Thymus (tissue), 11 donors: ENCODE measurements around the gene BDH1. TPM values are rescaled to one million over a fixed set of nuclear protein-coding genes. Genes with fewer than 3 reads are reported as not detected.

Experiments used
- DNase-seq, 9 donors: peaks; one replicate each; pipeline ENCODE4 v3.0.0-alpha.2; 2013; ENCODE audit warnings: low spot score in 9 of 9, low read depth in 6 of 9, missing footprints in 1 of 9
- H3K27ac ChIP-seq, 2 donors: one replicate each; pipeline ENCODE4 v1.5.1; 2013; ENCODE audit warnings: control low read depth in 1 of 2, low read depth in 1 of 2, low read length in 1 of 2, mild to moderate bottlenecking in 1 of 2, moderate library complexity in 1 of 2
- H3K27me3 ChIP-seq, 2 donors: one replicate each; pipeline ENCODE4 v1.5.1; 2013; ENCODE audit warnings: low read length in 1 of 2; ENCODE audit not compliant: control insufficient read depth in 2 of 2, insufficient read depth in 1 of 2
- H3K36me3 ChIP-seq, 2 donors: one replicate each; pipeline ENCODE4 v1.5.1; 2013; ENCODE audit warnings: low read length in 1 of 2, mild to moderate bottlenecking in 1 of 2, moderate library complexity in 1 of 2; ENCODE audit not compliant: control insufficient read depth in 2 of 2, insufficient read depth in 2 of 2
- H3K4me1 ChIP-seq, 2 donors: one replicate each; pipeline ENCODE4 v1.5.1; 2013; ENCODE audit warnings: low read length in 2 of 2; ENCODE audit not compliant: control insufficient read depth in 2 of 2, insufficient read depth in 2 of 2
- H3K4me3 ChIP-seq, 2 donors: one replicate each; pipeline ENCODE4 v1.5.1; 2013; ENCODE audit warnings: low read length in 2 of 2, control low read depth in 1 of 2, mild to moderate bottlenecking in 1 of 2
- H3K9me3 ChIP-seq, 2 donors: one replicate each; pipeline ENCODE4 v1.5.1; 2013; ENCODE audit warnings: low read length in 1 of 2, mild to moderate bottlenecking in 1 of 2; ENCODE audit not compliant: control insufficient read depth in 2 of 2, insufficient read depth in 1 of 2
- WGBS: extraction: QIAGEN DNeasy Blood & Tissue Kit; methylation state at CpG from one replicate; pipeline ENCODE4 v1.1.7; 2013; 5-methylcytosine and 5-hydroxymethylcytosine counted together
- polyA plus RNA-seq: library from polyadenylated mRNA; stranded (reverse); fragments of 200-250 nt; gene quantifications from one replicate; pipeline ENCODE4 v1.2.3, GENCODE V29; 2013
- total RNA-seq: library from RNA; stranded (reverse); fragments of 120-200 nt; gene quantifications from one replicate; pipeline ENCODE4 v1.2.4, GENCODE V29; 2013
- donor health status: healthy.

The BDH1 gene
- total and polyA plus RNA-seq, 2 donors: 13.2 to 25.1 TPM

- Histone ChIP-seq H3K9me3 (peaks cover 0 to 6% of the 10 kb centered on the region in 2 donors), H3K27ac (no peak overlapping the region), H3K4me3 (no peak overlapping the region), H3K27me3 (peaks cover 0 to 3% of the 10 kb centered on the region in 2 donors), H3K4me1 (peaks cover 3 to 12% of the 10 kb centered on the region in 2 donors), H3K36me3 (peaks cover 28 to 31% of the 10 kb centered on the region in 2 donors)
- 97% methylated on average over 19 of the region's 19 CpGs for WGBS
- no peak for DNase-seq
Measured at GRCh38 chr3:197512691-197513571, 42.8 kb downstream of the BDH1 start.

GRCh38 chr3:197511853-197512635 is 43.7 kb downstream of the BDH1 start:
- Histone ChIP-seq H3K4me3 (no peak overlapping the region), H3K27ac (no peak overlapping the region), H3K9me3 (peaks cover 0 to 6% of the 10 kb centered on the region in 2 donors), H3K36me3 (peaks cover 28 to 31% of the 10 kb centered on the region in 2 donors), H3K4me1 (peaks cover 3 to 12% of the 10 kb centered on the region in 2 donors), H3K27me3 (peaks cover 0 to 3% of the 10 kb centered on the region in 2 donors)
- 98% methylated on average over 33 of the region's 33 CpGs for WGBS
- DNase-seq: no peak

GRCh38 chr3:197511130-197511529 is 44.6 kb downstream of the BDH1 start:
- Histone ChIP-seq H3K9me3 (peaks cover 0 to 6% of the 10 kb centered on the region in 2 donors), H3K36me3 (peaks cover 28 to 31% of the 10 kb centered on the region in 2 donors), H3K4me3 (no peak overlapping the region), H3K4me1 (peaks cover 3 to 9% of the 10 kb centered on the region in 2 donors), H3K27me3 (peaks cover 0 to 3% of the 10 kb centered on the region in 2 donors), H3K27ac (no peak overlapping the region)
- no peak for DNase-seq
- 99% methylated on average over 6 of the region's 6 CpGs for WGBS

GRCh38 chr3:197510642-197511018 is 45.1 kb downstream of the BDH1 start:
- no peak for DNase-seq
- no peak overlapping the region for H3K27ac ChIP-seq
- H3K4me1 ChIP-seq: peaks cover 3 to 9% of the 10 kb centered on the region in 2 donors
- peaks cover 0 to 6% of the 10 kb centered on the region in 2 donors for H3K9me3 ChIP-seq
- WGBS: 98% methylated on average over 6 of the region's 6 CpGs
- peaks cover 28 to 31% of the 10 kb centered on the region in 2 donors for H3K36me3 ChIP-seq
- peaks cover 0 to 3% of the 10 kb centered on the region in 2 donors for H3K27me3 ChIP-seq
- H3K4me3 ChIP-seq: no peak overlapping the region

- Histone ChIP-seq H3K36me3 (peaks cover 19 to 21% of the 10 kb centered on the region in 2 donors), H3K4me3 (no peak overlapping the region), H3K27ac (no peak overlapping the region), H3K27me3 (peaks cover 0 to 3% of the 10 kb centered on the region in 2 donors), H3K4me1 (peaks cover 3 to 9% of the 10 kb centered on the region in 2 donors), H3K9me3 (peaks cover 0 to 6% of the 10 kb centered on the region in 2 donors)
- no peak for DNase-seq
- WGBS: 95% methylated on average over 27 of the region's 27 CpGs
Measured at GRCh38 chr3:197508924-197509775, 46.6 kb downstream of the BDH1 start.

GRCh38 chr3:197508461-197508860 is 47.3 kb downstream of the BDH1 start:
- DNase-seq: no peak
- WGBS: 82% methylated on average over 6 of the region's 6 CpGs
- Histone ChIP-seq H3K36me3 (peaks cover 15% of the 10 kb centered on the region in 2 donors), H3K9me3 (peaks cover 0 to 6% of the 10 kb centered on the region in 2 donors), H3K4me3 (no peak overlapping the region), H3K27me3 (peaks cover 0 to 3% of the 10 kb centered on the region in 2 donors), H3K4me1 (peaks cover 3 to 9% of the 10 kb centered on the region in 2 donors), H3K27ac (no peak overlapping the region)

- Histone ChIP-seq H3K27ac (no peak overlapping the region), H3K27me3 (peaks cover 0 to 3% of the 10 kb centered on the region in 2 donors), H3K4me3 (no peak overlapping the region), H3K36me3 (peaks cover 14 to 15% of the 10 kb centered on the region in 2 donors), H3K9me3 (peaks cover 0 to 6% of the 10 kb centered on the region in 2 donors), H3K4me1 (peaks cover 3 to 9% of the 10 kb centered on the region in 2 donors)
- DNase-seq: no peak
- 91% methylated on average over 8 of the region's 8 CpGs for WGBS
Measured at GRCh38 chr3:197508051-197508451, 47.7 kb downstream of the BDH1 start.

- H3K4me3 ChIP-seq: no peak overlapping the region
- no peak overlapping the region for H3K27ac ChIP-seq
- WGBS: 72% methylated on average over 8 of the region's 8 CpGs
- peaks cover 0 to 3% of the 10 kb centered on the region in 2 donors for H3K27me3 ChIP-seq
- peaks cover 3 to 9% of the 10 kb centered on the region in 2 donors for H3K4me1 ChIP-seq
- H3K36me3 ChIP-seq: peaks cover 10 to 11% of the 10 kb centered on the region in 2 donors
- no peak for DNase-seq
- H3K9me3 ChIP-seq: peaks cover 0 to 6% of the 10 kb centered on the region in 2 donors
Measured at GRCh38 chr3:197507541-197507940, 48.2 kb downstream of the BDH1 start.
